HEK293T (cell line): ENCODE results near the gene MECP2.

Experiments used
- CTCF ChIA-PET: fragments of 350-600 bp; formaldehyde crosslinking; extraction: SDS; loops from one replicate; lab custom pipeline; 2021; ENCODE audit warnings: antibody characterized with exemption, inconsistent platforms; lab: Yijun Ruan, JAX
- POLR2A ChIA-PET: fragments of 350-600 bp; formaldehyde crosslinking; extraction: SDS; loops from one replicate; lab custom pipeline; 2020; ENCODE audit warnings: antibody characterized with exemption, inconsistent platforms; lab: Yijun Ruan, JAX
- DNase-seq: peaks from one replicate; pipeline ENCODE4 v3.0.0; 2012; ENCODE audit warnings: mixed read lengths; ENCODE audit errors: extremely low spot score
- ARNT ChIP-seq: fragments of 450-650 bp; IDR thresholded peaks from 2 replicates; pipeline ENCODE4 v1.6.1; 2017; ENCODE audit warnings: mild to moderate bottlenecking
- BHLHE40 ChIP-seq: fragments of 450-650 bp; IDR thresholded peaks from 2 replicates; pipeline ENCODE4 v1.6.1; 2016; ENCODE audit warnings: mild to moderate bottlenecking, moderate library complexity, borderline replicate concordance
- CTBP1 ChIP-seq: fragments of 450-650 bp; IDR thresholded peaks from 2 replicates; pipeline ENCODE4 v1.6.1; 2016; ENCODE audit warnings: borderline replicate concordance
- ELF4 ChIP-seq: fragments of 450-650 bp; IDR thresholded peaks from 2 replicates; pipeline ENCODE4 v1.6.1; 2017; ENCODE audit warnings: antibody characterized with exemption
- FOXA1 ChIP-seq: fragments of 450-650 bp; IDR thresholded peaks from 2 replicates; pipeline ENCODE4 v1.6.1; 2016; ENCODE audit warnings: mild to moderate bottlenecking
- FOXK2 ChIP-seq: fragments of 450-650 bp; IDR thresholded peaks from 2 replicates; pipeline ENCODE4 v1.6.1; 2016; ENCODE audit warnings: mild to moderate bottlenecking
- FOXM1 ChIP-seq: fragments of 450-650 bp; IDR thresholded peaks from 2 replicates; pipeline ENCODE4 v1.6.1; 2017; ENCODE audit warnings: mild to moderate bottlenecking, borderline replicate concordance
- HDGF ChIP-seq: fragments of 450-650 bp; IDR thresholded peaks from 2 replicates; pipeline ENCODE4 v1.6.1; 2017; ENCODE audit warnings: antibody characterized with exemption, borderline replicate concordance
- L3MBTL2 ChIP-seq: fragments of 450-650 bp; conservative IDR thresholded peaks from 2 replicates; pipeline ENCODE4 v1.6.1; 2016; ENCODE audit warnings: mild to moderate bottlenecking
- LEF1 ChIP-seq: fragments of 450-650 bp; IDR thresholded peaks from 2 replicates; pipeline ENCODE4 v1.6.1; 2017; ENCODE audit warnings: mild to moderate bottlenecking, borderline replicate concordance
- NFRKB ChIP-seq: fragments of 450-650 bp; IDR thresholded peaks from 2 replicates; pipeline ENCODE4 v1.6.1; 2016; ENCODE audit warnings: mild to moderate bottlenecking, moderate library complexity
- PKNOX1 ChIP-seq: fragments of 450-650 bp; IDR thresholded peaks from 2 replicates; pipeline ENCODE4 v1.6.1; 2016
- SP1 ChIP-seq: fragments of 450-650 bp; IDR thresholded peaks from 2 replicates; pipeline ENCODE4 v1.6.1; 2017
- SUZ12 ChIP-seq: fragments of 450-650 bp; IDR thresholded peaks from 2 replicates; pipeline ENCODE4 v1.6.1; 2016; ENCODE audit warnings: mild to moderate bottlenecking
- TARDBP ChIP-seq: fragments of 450-650 bp; IDR thresholded peaks from 2 replicates; pipeline ENCODE4 v1.6.1; 2016
- ZNF384 ChIP-seq: fragments of 450-650 bp; IDR thresholded peaks from 2 replicates; pipeline ENCODE4 v1.6.1; 2016

MECP2 gene

GRCh38 chrX:154037754-154038153, 59.8 kb downstream of the MECP2 start:
- no peak for TF ChIP-seq PKNOX1
- TF ChIP-seq L3MBTL2 = no peak
- TF ChIP-seq NFRKB = no peak
- no peak for TF ChIP-seq ARNT
- TF ChIP-seq FOXK2 = no peak
- TF ChIP-seq FOXM1 = no peak
- no peak for TF ChIP-seq ZNF384
- no peak for TF ChIP-seq ELF4
- TF ChIP-seq BHLHE40 = no peak
- no peak for TF ChIP-seq HDGF
- no peak for TF ChIP-seq LEF1
- TF ChIP-seq CTBP1 = no peak
- no peak for TF ChIP-seq FOXA1
- TF ChIP-seq TARDBP = no peak
- no peak for TF ChIP-seq SUZ12
- TF ChIP-seq SP1 = no peak
- POLR2A ChIA-PET = no interaction called here
- CTCF ChIA-PET = interaction anchor here (1.2 kb wide), 1 partner anchor 25 kb away, joined by 4 read pairs; no protein-coding TSS in a partner anchor
- DNase-seq = no peak

DNA sequence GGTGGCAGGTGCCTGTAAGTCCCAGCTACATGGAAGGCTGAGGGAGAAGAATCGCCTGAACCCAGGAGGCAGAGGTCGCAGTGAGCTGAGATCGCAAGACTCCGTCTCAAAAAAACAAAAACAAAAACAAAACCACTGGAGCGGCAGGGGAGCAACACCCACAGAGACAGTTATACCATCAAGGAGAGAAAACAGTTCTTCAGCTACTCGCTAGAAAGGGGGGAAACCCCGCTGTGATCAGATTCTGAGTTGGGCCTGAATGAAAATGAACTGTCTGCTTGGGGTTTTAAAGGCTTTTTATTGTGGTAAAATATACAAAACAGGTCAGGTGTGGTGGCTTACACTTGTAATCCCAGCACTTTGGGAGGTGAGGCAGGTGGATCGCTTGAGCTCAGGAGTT, 61.0 kb downstream of the MECP2 start:
- DNase-seq = no peak
- TF ChIP-seq SUZ12 = no peak
- TF ChIP-seq FOXA1 = no peak
- CTCF ChIA-PET = no interaction called here
- POLR2A ChIA-PET = no interaction called here

- ChIA-PET POLR2A (no interaction called here), CTCF (no interaction called here)
- TF ChIP-seq FOXK2 (no peak), LEF1 (no peak), NFRKB (no peak), BHLHE40 (no peak), L3MBTL2 (no peak), TARDBP (no peak), ELF4 (no peak), SP1 (no peak), CTBP1 (no peak), HDGF (no peak), ZNF384 (no peak), PKNOX1 (no peak), SUZ12 (no peak), ARNT (no peak), FOXM1 (no peak), FOXA1 (no peak)
- DNase-seq = no peak
These were observed 63.7 kb downstream of the MECP2 start for GRCh38 chrX:154033848-154034247.

- no peak for DNase-seq
- POLR2A ChIA-PET = no interaction called here
- CTCF ChIA-PET = no interaction called here
- no peak for TF ChIP-seq PKNOX1
- no peak for TF ChIP-seq HDGF
- no peak for TF ChIP-seq ZNF384
- TF ChIP-seq FOXM1 = no peak
- TF ChIP-seq ARNT = no peak
- TF ChIP-seq L3MBTL2 = no peak
- no peak for TF ChIP-seq SP1
- TF ChIP-seq NFRKB = no peak
- TF ChIP-seq ELF4 = no peak
- no peak for TF ChIP-seq TARDBP
- TF ChIP-seq CTBP1 = no peak
- no peak for TF ChIP-seq FOXK2
These were observed 64.9 kb downstream of the MECP2 start for GRCh38 chrX:154032653-154033052.

DNA sequence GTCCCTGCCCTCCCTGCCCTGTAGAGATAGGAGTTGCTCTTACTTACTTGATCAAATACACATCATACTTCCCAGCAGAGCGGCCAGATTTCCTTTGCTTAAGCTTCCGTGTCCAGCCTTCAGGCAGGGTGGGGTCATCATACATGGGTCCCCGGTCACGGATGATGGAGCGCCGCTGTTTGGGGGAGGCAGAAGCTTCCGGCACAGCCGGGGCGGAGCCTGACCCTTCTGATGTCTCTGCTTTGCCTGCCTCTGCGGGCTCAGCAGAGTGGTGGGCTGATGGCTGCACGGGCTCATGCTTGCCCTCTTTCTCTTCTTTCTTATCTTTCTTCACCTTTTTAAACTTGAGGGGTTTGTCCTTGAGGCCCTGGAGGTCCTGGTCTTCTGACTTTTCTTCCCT, 65.4 kb downstream of the MECP2 start:
- no peak for DNase-seq
- TF ChIP-seq ZNF384 = no peak
- no peak for TF ChIP-seq HDGF
- no peak for TF ChIP-seq FOXA1
- no peak for TF ChIP-seq L3MBTL2
- TF ChIP-seq NFRKB = no peak
- TF ChIP-seq CTBP1 = no peak
- no peak for TF ChIP-seq SUZ12
- TF ChIP-seq TARDBP = no peak
- no peak for TF ChIP-seq FOXM1
- no peak for TF ChIP-seq SP1
- no peak for TF ChIP-seq ELF4
- TF ChIP-seq LEF1 = no peak
- CTCF ChIA-PET = no interaction called here
- POLR2A ChIA-PET = no interaction called here

GRCh38 chrX:154030715-154031305, 66.7 kb downstream of the MECP2 start:
- no peak for DNase-seq
- TF ChIP-seq FOXM1 = no peak
- TF ChIP-seq ZNF384 = no peak
- no peak for TF ChIP-seq LEF1
- TF ChIP-seq ARNT = no peak
- TF ChIP-seq FOXA1 = no peak
- no peak for TF ChIP-seq NFRKB
- TF ChIP-seq SP1 = no peak
- TF ChIP-seq BHLHE40 = no peak
- TF ChIP-seq HDGF = no peak
- no peak for TF ChIP-seq CTBP1
- no peak for TF ChIP-seq SUZ12
- no peak for TF ChIP-seq ELF4
- no peak for TF ChIP-seq PKNOX1
- ChIA-PET POLR2A (interaction anchor here (1.3 kb wide), 1 partner anchor 11 kb away, joined by 3 read pairs; no protein-coding TSS in a partner anchor), CTCF (interaction anchor here (0.7 to 2.3 kb wide), 2 partner anchors 18 to 22 kb away, joined by 3 to 13 read pairs; no protein-coding TSS in a partner anchor)
